ENCODE results near the gene TKFC. TPM values are rescaled to one million over a fixed set of nuclear protein-coding genes. Genes with fewer than 3 reads are reported as not detected.

TKFC gene
- polyA plus RNA-seq, 1 donor: 20.7 TPM

DNA sequence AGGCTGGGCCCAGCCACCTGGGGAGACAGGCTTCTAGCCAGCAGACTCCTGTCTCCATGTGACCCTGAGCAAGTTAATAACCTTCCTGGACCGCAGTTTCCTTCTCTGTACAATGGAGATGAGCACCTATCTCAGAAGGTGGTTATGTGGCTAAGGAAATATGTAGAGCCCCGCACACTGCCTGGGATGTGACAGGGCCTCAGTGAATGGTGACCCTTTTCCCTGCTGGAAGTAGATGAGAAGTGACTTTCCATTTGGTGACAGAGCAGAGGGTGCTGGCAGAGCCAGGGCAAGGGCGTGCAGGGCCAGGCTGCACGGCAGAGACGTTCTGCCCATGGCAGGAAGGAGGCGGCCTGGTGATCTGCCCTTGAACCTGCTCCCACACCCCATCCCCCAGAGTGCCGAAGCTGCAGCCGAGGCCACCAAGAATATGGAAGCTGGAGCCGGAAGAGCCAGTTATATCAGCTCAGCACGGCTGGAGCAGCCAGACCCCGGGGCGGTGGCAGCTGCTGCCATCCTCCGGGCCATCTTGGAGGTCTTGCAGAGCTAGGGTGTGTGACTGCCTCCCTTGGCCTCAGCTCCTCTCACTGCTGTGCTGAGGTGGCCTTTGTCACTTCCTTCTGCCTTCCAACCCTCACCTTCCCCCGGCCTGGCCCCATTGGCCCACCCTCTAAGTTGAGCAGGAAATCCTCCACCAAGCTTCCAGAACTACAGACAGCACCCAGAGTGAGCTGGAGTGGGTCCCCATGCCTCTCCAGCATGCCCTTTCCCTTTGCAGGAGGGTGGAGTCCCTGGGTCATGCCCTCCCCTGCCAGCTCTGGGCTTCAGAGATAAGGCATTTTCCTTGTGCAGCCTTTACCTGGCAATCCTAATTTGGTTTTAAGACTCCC lies 13.2 kb downstream of the TKFC start:
- no peak for DNase-seq

GRCh38 chr11:61347916-61348461 lies 15.0 kb downstream of the TKFC start:
- no peak for DNase-seq

DNA sequence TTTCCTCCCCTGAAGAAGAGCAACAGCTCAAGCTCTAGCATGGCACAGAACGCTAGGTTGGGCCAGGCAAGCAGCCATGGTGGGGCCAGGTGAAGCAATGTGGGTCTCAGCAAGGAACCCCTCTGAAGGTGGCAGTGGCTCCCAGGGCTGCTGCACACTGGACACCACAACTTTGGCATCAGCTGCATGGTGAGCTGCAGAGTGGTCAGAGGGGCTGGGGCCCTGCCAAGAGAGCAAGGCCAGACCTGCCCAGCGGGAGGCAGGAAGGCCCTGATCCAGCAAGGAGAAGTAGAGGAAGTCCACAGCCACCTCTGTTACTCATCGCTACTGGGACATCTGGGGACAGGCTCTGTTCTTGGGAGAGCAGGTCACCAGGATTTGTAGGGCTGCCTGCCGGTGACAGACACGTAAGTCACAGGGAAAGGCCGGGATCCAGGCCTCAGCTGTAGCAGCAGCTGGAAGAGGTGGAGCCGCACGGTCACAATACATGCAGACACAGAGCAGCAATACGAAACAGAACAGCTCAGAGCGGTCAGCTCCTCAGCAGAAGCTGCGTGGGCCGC lies 16.2 kb downstream of the TKFC start:
- DNase-seq: no peak

GRCh38 chr11:61349916-61350315 lies 16.9 kb downstream of the TKFC start:
- DNase-seq: no peak

DNA sequence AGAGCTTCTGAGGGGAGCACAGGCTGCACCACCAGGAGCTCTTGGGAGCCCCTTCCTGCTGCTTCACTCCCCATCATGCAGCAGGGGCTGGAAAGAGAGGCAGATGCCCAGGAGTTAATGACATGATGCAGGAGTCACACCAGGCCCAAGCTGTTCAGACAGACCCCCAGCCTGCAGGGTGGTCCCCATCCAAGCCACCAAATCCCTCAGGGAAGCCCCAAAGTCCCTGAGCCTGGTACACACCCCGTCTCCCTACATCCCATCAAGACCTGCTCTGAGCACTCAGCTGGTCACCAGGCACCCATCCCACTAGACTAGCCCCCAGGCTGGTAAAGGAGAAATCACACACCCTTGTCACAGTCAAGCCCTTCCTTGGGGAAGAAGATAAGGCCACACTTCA lies 17.3 kb downstream of the TKFC start:
- DNase-seq: no peak

DNA sequence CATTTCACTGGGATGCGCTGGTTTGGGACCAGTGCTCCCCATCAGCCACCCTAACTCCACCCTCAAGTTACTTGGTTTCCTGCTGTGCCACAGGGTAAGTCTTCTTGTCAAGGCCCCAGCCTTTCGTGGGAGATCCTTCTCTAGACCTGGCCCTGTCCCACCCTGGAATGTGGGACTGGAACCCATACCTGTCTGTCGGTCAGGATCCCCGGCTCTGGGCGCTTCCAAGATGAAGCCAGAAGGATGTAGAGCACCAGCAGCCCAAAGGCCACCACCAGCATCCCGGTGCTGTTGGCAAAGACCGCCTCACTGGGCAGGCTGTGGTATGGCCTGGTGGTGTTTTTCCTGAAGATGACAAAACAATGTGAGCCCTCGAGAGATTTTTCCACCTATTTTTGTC lies 17.8 kb downstream of the TKFC start:
- DNase-seq: no peak

GRCh38 chr11:61352038-61352437 lies 19.0 kb downstream of the TKFC start:
- no peak for DNase-seq

GRCh38 chr11:61353131-61354067 lies 20.4 kb downstream of the TKFC start:
- no peak for DNase-seq

DNA sequence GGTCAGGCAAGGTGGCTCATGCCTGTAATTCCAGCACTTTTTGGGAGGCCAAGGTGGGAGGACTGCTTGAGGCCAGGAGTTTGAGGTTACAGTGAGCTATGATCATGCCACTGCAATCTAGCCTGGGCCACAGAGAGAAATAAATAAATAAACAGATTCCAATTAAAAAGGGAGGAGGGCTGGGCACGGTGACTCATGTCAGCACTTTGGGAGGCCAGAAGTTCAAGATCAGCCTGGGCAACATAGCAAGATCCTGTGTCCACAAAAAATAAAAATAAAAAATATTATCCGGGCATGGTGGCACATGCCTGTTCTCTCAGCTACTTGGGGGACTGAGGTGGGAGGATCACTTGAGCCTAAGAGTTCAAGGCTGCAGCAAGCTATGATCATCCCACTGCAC lies 21.2 kb downstream of the TKFC start:
- no peak for DNase-seq

DNA sequence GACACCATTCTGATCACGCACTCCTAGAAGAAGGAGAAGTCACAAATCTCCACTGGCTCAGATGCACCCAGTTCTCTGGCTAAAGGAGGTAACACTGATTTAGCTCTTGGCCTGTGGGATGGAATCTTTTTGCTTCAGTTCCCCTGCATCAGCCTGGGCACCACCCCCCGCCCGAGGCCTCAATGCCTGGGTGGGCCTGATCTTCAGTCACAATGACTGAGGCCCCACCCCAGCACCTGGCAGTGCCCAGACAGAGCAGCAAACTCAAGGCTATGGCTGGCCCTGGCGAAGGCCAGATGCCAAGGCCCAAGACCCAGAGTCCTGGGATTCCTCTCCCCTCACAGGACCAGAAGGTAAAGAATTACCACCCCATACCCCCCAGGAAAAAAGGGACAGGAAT lies 23.7 kb downstream of the TKFC start:
- no peak for DNase-seq

DNA sequence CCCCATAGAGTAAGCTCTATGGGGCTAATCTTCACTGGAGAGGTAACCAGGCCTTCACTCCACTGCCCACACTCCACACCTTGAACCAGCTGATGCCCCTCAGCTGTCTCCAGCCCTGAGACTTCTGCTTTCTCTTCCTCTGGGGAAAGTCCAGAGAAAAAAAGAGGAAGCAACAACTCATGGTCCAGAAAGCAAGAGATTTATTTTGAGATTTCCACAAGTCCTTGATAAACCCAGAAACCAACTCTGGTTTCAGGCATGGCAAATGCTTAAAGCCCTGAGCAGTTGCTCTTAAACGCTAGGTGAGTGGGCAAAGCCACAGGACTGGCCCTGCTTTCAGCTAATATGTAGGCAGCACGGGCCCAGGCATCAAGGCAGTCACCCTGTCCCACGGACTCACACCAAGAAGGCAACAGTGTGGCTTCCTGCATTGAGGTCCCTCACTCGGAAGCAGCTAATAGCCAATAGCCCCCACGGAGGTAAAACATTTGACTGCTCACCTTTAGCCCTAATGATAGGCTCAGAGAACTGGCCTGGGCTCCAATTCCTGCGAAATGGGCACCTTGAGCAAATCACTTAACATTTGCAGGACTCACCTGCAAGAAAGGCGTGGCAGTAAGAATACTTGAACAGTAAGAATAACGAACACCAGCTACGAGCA lies 24.3 kb downstream of the TKFC start:
- DNase-seq: no peak

- no peak for DNase-seq
Measured at GRCh38 chr11:61357894-61358239, 24.8 kb downstream of the TKFC start.

DNA sequence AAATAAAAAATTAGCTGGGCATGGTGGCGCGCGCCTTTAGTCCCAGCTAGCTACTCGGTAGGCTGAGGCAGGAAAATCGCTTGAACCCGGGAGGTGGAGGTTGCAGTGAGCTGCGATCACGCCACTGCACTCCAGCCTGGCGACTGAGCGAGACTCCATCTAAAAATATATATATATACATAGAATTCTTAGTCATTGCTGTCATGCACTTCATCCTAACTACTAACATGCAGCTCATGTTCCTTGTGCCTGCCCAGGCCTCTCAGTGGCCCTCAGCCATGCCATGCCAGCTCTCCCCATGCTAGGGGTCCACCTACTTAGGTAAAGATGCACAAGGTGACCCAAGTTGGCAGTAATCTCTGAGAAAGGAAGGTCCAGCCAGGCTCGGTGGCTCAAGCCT lies 25.5 kb downstream of the TKFC start:
- DNase-seq: no peak

DNA sequence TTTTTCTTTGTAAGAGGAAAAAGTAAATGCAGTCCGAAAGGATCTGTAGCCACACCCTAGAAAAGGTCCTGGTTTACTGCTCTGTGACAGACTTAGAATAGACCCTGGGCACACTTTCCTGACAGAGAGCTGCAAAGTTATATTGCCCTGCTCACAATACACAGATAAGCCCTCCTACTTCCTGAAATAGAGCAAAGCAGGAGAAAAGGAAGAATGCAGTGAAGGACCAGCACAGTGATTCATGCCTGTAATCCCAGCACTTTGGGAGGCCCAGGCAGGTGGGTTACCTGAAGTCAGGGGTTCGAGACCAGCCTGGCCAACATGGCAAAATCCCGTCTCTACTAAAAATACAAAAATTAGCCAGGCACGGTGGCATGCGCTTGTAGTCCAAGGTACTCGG lies 26.5 kb downstream of the TKFC start:
- no peak for DNase-seq

- no peak for DNase-seq
Measured at GRCh38 chr11:61361237-61361740, 28.3 kb downstream of the TKFC start.

- DNase-seq: peak; percentile 92
Measured at GRCh38 chr11:61361741-61362541, 28.9 kb downstream of the TKFC start, which contains the start of the genes CYB561A3 and TMEM138. TSS of gene CYB561A3 (minus strand) at chr11:61361882. CDS start at chr11:61356713, 5,169 bp downstream. TSS of gene TMEM138 (plus strand) at chr11:61362374. CDS start at chr11:61364391, 2,017 bp downstream.

DNA sequence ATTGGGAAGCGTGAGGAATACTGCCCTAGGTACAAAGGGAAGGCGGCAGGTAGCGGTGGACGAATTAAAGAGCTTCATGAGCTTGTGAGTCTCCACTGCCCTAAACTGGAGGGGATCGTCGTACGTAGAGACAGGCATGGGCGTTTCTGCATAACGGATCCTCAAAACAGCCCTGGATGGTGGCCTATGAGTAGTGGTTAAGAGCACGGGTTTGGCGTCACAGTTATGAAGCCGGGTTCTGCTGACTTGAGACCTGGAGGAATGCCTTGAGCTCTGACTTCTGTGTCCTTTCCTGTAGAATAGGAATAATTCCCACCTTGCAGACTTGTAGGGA lies 29.5 kb downstream of the TKFC start:
- no peak for DNase-seq

DNA sequence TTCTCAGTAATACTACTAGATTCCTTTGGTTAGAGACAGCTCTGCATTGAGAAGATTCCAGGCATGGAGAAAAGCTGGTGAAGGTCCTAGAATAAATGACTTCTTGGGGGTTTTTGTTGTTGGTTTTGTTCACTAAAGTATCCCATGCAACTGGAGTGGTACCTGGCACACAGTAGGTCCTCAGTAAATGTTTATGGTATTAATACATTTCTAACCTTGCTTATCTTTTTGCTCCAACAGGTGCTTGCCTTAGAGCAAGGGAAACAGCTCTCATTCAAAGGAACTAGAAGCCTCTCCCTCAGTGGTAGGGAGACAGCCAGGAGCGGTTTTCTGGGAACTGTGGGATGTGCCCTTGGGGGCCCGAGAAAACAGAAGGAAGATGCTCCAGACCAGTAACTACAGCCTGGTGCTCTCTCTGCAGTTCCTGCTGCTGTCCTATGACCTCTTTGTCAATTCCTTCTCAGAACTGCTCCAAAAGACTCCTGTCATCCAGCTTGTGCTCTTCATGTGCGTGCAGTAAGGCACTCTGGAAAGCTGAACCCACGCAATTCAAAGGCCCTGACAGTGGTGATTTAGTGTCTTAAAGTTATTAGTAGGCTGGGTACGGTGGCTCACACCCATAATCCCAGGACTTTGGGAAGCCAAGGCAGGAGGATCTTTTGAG lies 31.1 kb downstream of the TKFC start:
- DNase-seq: no peak

DNA sequence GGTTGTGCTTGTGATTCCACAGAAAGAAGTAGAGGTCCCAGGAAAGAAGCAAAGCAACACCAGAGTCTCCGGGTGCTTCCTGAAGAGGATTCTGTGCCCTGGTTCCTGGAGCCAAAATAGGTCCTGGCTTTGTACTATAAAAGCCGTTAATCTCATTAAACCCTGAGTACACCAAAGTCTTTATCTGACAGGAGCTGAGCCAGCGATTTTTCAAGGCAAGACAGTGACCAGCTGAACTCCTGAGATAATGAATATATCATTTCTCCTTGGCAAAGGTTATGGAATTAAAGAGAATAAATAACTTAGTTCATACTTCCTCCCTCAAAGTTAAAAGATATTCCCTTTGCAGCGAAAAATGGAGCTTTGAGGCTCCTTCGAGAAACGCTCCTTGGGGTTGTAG lies 34.4 kb downstream of the TKFC start:
- DNase-seq: no peak

DNA sequence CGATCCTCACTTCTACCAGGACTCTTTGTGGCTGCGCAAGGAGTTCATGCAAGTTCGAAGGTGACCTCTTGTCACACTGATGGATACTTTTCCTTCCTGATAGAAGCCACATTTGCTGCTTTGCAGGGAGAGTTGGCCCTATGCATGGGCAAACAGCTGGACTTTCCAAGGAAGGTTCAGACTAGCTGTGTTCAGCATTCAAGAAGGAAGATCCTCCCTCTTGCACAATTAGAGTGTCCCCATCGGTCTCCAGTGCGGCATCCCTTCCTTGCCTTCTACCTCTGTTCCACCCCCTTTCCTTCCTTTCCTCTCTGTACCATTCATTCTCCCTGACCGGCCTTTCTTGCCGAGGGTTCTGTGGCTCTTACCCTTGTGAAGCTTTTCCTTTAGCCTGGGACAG lies 35.6 kb downstream of the TKFC start:
- DNase-seq: no peak
